Urinary bladder (tissue), 4 donors: ENCODE data around the gene EXD1. TPM values are rescaled to one million over a fixed set of nuclear protein-coding genes. Genes with fewer than 3 reads are reported as not detected.
"Not testable (repeated sequence)": the region's sequence is repeated elsewhere in the genome, so short reads cannot be mapped to it uniquely, and the experiment has no call there.

Experiments used
- DNase-seq: peaks from one replicate; pipeline ENCODE4 v3.0.0-alpha.2; 2015; ENCODE audit errors: extremely low spot score
- H3K27ac ChIP-seq: one replicate; pipeline ENCODE4 v1.5.1; 2013; ENCODE audit warnings: low read depth, mild to moderate bottlenecking, moderate library complexity
- H3K36me3 ChIP-seq: one replicate; pipeline ENCODE4 v1.6.1; 2013; ENCODE audit warnings: mild to moderate bottlenecking, moderate library complexity; ENCODE audit not compliant: insufficient read depth
- H3K4me1 ChIP-seq: one replicate; pipeline ENCODE4 v1.6.1; 2013; ENCODE audit warnings: mild to moderate bottlenecking, moderate library complexity; ENCODE audit not compliant: insufficient read depth
- H3K4me3 ChIP-seq: one replicate; pipeline ENCODE4 v1.5.1; 2013; ENCODE audit warnings: low read depth, low read length
- WGBS: extraction: QIAGEN DNeasy Blood & Tissue Kit; methylation state at CpG from one replicate; pipeline ENCODE4 v1.1.7; 2013; 5-methylcytosine and 5-hydroxymethylcytosine counted together
- polyA plus RNA-seq: library from polyadenylated mRNA; stranded (reverse); fragments of 200-250 nt; gene quantifications from one replicate; pipeline ENCODE4 v1.2.3, GENCODE V29; 2013
- total RNA-seq: library from RNA; depleted of rRNA; stranded (reverse); fragments of >200 nt; gene quantifications from one replicate; pipeline ENCODE4 v1.2.3, GENCODE V29; 2014
- donor health status: healthy with polysubstance abuse.
- donor health status: healthy.

Gene EXD1
- total and polyA plus RNA-seq, 2 donors: not detected

DNA sequence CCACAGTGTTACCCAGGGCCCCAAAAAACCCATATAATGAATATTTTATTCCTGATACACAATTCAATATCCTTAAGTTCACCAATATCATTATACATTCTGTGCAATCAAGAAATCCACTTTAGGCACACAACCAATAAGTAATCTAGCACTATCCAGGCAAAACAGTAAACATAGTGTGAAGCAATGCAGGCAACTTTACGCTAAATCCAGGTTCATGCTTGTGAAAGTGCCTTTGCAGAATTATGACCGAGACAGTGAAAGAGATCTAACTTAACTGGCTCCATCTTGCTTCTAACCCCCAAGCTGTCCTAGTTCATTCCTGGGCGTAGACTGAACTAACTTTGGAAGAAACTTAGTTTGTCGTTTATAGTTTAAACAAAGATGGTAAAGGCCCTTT is 80.3 kb downstream of the EXD1 start:
- no peak overlapping the region for H3K27ac ChIP-seq
- DNase-seq: no peak
- H3K4me1 ChIP-seq: no peaks in the 10 kb centered on the region
- WGBS: 52% methylated on average over 4 of the region's 4 CpGs
- H3K4me3 ChIP-seq: no peak overlapping the region
- H3K36me3 ChIP-seq: no peaks in the 10 kb centered on the region

DNA sequence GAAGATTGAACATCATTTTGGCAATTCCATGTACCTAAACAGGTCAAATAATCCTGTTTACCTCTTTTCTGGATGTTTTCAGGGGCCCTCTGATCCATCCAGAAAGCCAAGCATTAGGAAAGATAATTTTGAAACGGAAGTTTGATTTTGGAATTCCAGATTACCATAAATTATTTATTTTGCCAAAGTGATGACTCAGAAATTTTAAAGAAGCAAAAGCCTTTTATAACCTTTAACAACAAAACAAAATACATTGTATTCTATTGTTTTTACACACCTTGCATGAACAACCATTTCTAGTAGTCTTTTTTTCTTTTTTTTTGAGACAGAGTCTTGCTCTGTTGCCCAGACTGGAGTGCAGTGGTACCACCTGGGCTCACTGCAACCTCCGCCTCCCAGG is 82.5 kb downstream of the EXD1 start:
- Histone ChIP-seq H3K36me3 (no peaks in the 10 kb centered on the region), H3K4me3 (no peak overlapping the region), H3K4me1 (no peaks in the 10 kb centered on the region), H3K27ac (no peak overlapping the region)
- DNase-seq: no peak
- WGBS: 64% methylated on average over 2 of the region's 2 CpGs

DNA sequence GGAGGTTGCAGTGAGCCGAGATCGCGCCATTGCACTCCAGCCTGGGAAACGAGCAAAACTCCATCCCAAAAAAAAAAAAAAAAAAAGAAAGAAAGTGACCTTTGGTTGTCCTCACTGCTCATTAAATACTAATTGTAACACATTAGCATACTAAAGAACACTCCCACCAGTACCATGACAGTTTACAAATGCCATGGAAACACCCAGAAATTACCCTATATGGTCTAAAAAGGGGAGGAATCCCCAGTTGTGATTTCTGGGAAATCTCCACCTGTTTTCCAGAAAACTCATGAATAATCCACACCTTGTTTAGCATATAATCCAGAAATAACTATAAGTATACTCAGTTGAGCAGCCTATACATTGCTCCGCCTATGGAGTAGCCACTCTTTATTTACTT is 90.9 kb downstream of the EXD1 start:
- no peak overlapping the region for H3K4me3 ChIP-seq
- H3K4me1 ChIP-seq: no peaks in the 10 kb centered on the region
- no peaks in the 10 kb centered on the region for H3K36me3 ChIP-seq
- WGBS: 91% methylated on average over 5 of the region's 5 CpGs
- no peak overlapping the region for H3K27ac ChIP-seq
- DNase-seq: no peak

- H3K27ac ChIP-seq, H3K4me3 ChIP-seq, DNase-seq, H3K36me3 ChIP-seq, H3K4me1 ChIP-seq: not testable (repeated sequence)
- 86% methylated on average over 7 of the region's 7 CpGs for WGBS
These were observed 91.4 kb downstream of the EXD1 start for GRCh38 chr15:41139112-41139511.

- not testable (repeated sequence) for DNase-seq, H3K4me1 ChIP-seq
- 85% methylated on average over 6 of the region's 6 CpGs for WGBS
These were observed 95.0 kb downstream of the EXD1 start for GRCh38 chr15:41135580-41135979.

GRCh38 chr15:41133454-41133853 is 97.1 kb downstream of the EXD1 start:
- no peak for DNase-seq
- Histone ChIP-seq H3K27ac (no peak overlapping the region), H3K4me1 (no peaks in the 10 kb centered on the region), H3K4me3 (no peak overlapping the region), H3K36me3 (no peaks in the 10 kb centered on the region)
- WGBS: 76% methylated on average over 10 of the region's 10 CpGs

More at GRCh38 chr15:41135580-41135979, 95.0 kb downstream of the EXD1 start:
- not testable (repeated sequence) for H3K27ac ChIP-seq, H3K4me3 ChIP-seq, H3K36me3 ChIP-seq

Other genes with a start within 250 kb of the EXD1 start
- 36.6 TPM for gene INO80, start 114.5 kb downstream of the EXD1 start, total RNA-seq
- 16.1 TPM for gene INO80, start 114.5 kb downstream of the EXD1 start, polyA plus RNA-seq
- 53.3 TPM for gene CHP1, start 511 bp upstream of the EXD1 start, total RNA-seq
- 45.6 TPM for gene CHP1, start 511 bp upstream of the EXD1 start, polyA plus RNA-seq
- gene OIP5, start 101.8 kb upstream of the EXD1 start, total RNA-seq: 6.1 TPM
- gene OIP5, start 101.8 kb upstream of the EXD1 start, polyA plus RNA-seq: 1.4 TPM
- gene NUSAP1, start 102.1 kb upstream of the EXD1 start, total RNA-seq: 72.6 TPM
- gene NUSAP1, start 102.1 kb upstream of the EXD1 start, polyA plus RNA-seq: 3.0 TPM
- gene NDUFAF1, start 171.7 kb upstream of the EXD1 start, total RNA-seq: 16.8 TPM
- gene NDUFAF1, start 171.7 kb upstream of the EXD1 start, polyA plus RNA-seq: 21.7 TPM
- 34.0 TPM for gene RTF1, start 186.3 kb upstream of the EXD1 start, total RNA-seq
- gene RTF1, start 186.3 kb upstream of the EXD1 start, polyA plus RNA-seq: 30.5 TPM